HFFc6 (cell line): ENCODE results near the gene FER. TPM values are rescaled to one million over a fixed set of nuclear protein-coding genes. Genes with fewer than 3 reads are reported as not detected.

Experiments used
- DNase-seq: peaks from one replicate; pipeline ENCODE4 v3.0.0-alpha.2; 2018
- H3K27ac Mint-ChIP-seq: 2 replicates; pipeline ENCODE4 v1.8.0; 2020; ENCODE audit warnings: mild to moderate bottlenecking, mixed read lengths
- H3K27me3 Mint-ChIP-seq: 2 replicates; pipeline ENCODE4 v1.8.0; 2021; ENCODE audit warnings: mild to moderate bottlenecking, moderate library complexity, mixed read lengths; ENCODE audit not compliant: insufficient read depth
- H3K36me3 Mint-ChIP-seq: 2 replicates; pipeline ENCODE4 v1.8.0; 2021; ENCODE audit warnings: low read depth, mixed read lengths
- H3K4me1 Mint-ChIP-seq: 2 replicates; pipeline ENCODE4 v1.8.0; 2020; ENCODE audit warnings: low read depth, mixed read lengths
- H3K4me3 Mint-ChIP-seq: 2 replicates; pipeline ENCODE4 v1.8.0; 2020; ENCODE audit warnings: mild to moderate bottlenecking, moderate library complexity, mixed read lengths
- H3K9me3 Mint-ChIP-seq: 2 replicates; pipeline ENCODE4 v1.8.0; 2020; ENCODE audit warnings: mild to moderate bottlenecking, mixed read lengths
- CTCF ChIP-seq: fragments of 200-600 bp; sonication (generic); IDR thresholded peaks from 2 replicates; pipeline ENCODE4 v1.5.0; 2021; ENCODE audit warnings: antibody characterized with exemption, mild to moderate bottlenecking
- total RNA-seq, 6 experiments: library from RNA; stranded (reverse); fragmentation: NEBNext Ultra II Directional; extraction: Animal tissue kit (Norgen Biotek cat#: 25700); gene quantifications; 2 replicates in 1 of 6; 3 replicates in 5 of 6; pipeline ENCODE4 v1.2.3, GENCODE V29; 2021

The FER gene
- total RNA-seq, 6 experiments from 2014 or later, result 20.2 to 24.6 (median 22.9) TPM

- H3K4me3 Mint-ChIP-seq, result no peak overlapping the region
These were observed 282.9 kb downstream of the FER start for GRCh38 chr5:109030360-109031143.

DNA sequence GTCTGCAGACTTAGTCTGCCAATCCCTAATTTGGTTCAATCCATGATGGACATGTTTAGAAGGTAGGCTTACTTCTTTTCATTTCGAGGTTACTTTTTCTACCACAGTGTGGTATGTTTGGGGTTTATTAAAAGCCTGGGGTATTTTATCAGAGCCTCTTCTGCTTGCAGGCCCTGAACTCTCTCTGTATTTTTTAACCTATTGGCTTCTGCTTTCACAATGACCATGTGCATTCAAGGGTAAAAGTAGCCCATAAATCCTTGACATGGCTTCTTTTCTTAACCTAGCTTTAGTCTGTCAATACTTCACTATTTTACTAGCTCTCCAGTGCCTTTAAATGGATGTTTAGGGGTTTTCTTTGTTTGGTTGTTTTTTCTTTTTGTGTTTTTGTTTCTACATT, 286.6 kb downstream of the FER start:
- Mint-ChIP-seq H3K27me3 (no peaks in the 10 kb centered on the region; the same call in 1 of the 2 replicates), H3K4me3 (no peak overlapping the region), H3K4me1 (peaks cover 34% of the 10 kb centered on the region), H3K36me3 (no peaks in the 10 kb centered on the region), H3K9me3 (no peaks in the 10 kb centered on the region), H3K27ac (no peak overlapping the region)
- no peak for DNase-seq
- no peak for TF ChIP-seq CTCF

More at GRCh38 chr5:109030360-109031143, 282.9 kb downstream of the FER start:
- no peaks in the 10 kb centered on the region for H3K9me3 Mint-ChIP-seq
- no peaks in the 10 kb centered on the region; the same call in 1 of the 2 replicates for H3K27me3 Mint-ChIP-seq
- no peak overlapping the region for H3K27ac Mint-ChIP-seq
- DNase-seq, result no peak
- no peak for TF ChIP-seq CTCF
- H3K36me3 Mint-ChIP-seq, result no peaks in the 10 kb centered on the region
- H3K4me1 Mint-ChIP-seq, result peaks cover 27% of the 10 kb centered on the region

GRCh38 chr5:109035436-109035835, 287.7 kb downstream of the FER start:
- peak; percentile 3 for DNase-seq
- no peak for TF ChIP-seq CTCF
- Mint-ChIP-seq H3K4me1 (peaks cover 34% of the 10 kb centered on the region), H3K36me3 (no peaks in the 10 kb centered on the region), H3K4me3 (peak overlapping the region; percentile 36; the same call in 1 of the 2 replicates), H3K27me3 (no peaks in the 10 kb centered on the region; the same call in 1 of the 2 replicates), H3K9me3 (no peaks in the 10 kb centered on the region), H3K27ac (peak overlapping the region; percentile 41)

DNA sequence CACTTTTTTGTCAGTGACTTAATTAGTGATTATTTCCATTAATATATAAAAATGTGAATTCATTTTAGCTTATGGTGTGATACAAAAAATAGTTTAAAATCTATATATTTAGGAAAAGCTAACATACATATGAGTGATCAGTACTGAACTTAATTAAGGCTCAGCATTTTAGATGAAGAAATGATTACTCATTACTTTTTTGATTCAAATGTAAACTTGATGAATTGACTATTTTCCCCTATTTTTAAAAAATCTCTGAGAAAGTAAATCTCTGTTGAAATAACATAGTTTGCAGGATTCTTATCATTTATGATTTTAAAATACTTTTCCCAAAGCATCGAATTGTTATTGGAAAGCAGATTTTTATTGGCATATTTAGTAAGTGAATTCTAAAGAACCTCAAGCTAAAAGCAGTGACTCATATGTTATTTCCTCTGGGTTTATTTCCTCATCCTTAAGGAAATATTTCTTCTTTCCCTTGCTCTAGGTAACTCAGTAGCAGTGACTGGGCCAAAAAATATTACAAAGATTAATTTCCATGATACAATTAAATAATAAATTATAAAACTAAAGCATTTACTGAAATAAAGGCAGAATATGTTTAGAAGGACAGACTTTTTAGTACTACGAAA, 290.6 kb downstream of the FER start:
- no peak for TF ChIP-seq CTCF
- Mint-ChIP-seq H3K36me3 (no peaks in the 10 kb centered on the region), H3K27me3 (no peaks in the 10 kb centered on the region; the same call in 1 of the 2 replicates), H3K4me1 (peaks cover 34% of the 10 kb centered on the region), H3K9me3 (no peaks in the 10 kb centered on the region), H3K4me3 (no peak overlapping the region), H3K27ac (no peak overlapping the region)
- DNase-seq, result peak; percentile 6

GRCh38 chr5:109041317-109041716, 293.6 kb downstream of the FER start:
- no peak overlapping the region for H3K27ac Mint-ChIP-seq
- DNase-seq, result no peak
- H3K4me3 Mint-ChIP-seq, result no peak overlapping the region
- no peak for TF ChIP-seq CTCF
- no peaks in the 10 kb centered on the region for H3K27me3 Mint-ChIP-seq
- H3K36me3 Mint-ChIP-seq, result no peaks in the 10 kb centered on the region
- no peaks in the 10 kb centered on the region for H3K9me3 Mint-ChIP-seq
- H3K4me1 Mint-ChIP-seq, result peaks cover 22% of the 10 kb centered on the region
